ENCODE results near the gene ZBED6. TPM values are rescaled to one million over a fixed set of nuclear protein-coding genes. Genes with fewer than 3 reads are reported as not detected.
"Not testable (repeated sequence)": the region's sequence is repeated elsewhere in the genome, so short reads cannot be mapped to it uniquely, and the experiment has no call there.

Gene ZBED6
- total RNA-seq, 2 experiments from 2014 or later, result 18.9 to 19.4 TPM

DNA sequence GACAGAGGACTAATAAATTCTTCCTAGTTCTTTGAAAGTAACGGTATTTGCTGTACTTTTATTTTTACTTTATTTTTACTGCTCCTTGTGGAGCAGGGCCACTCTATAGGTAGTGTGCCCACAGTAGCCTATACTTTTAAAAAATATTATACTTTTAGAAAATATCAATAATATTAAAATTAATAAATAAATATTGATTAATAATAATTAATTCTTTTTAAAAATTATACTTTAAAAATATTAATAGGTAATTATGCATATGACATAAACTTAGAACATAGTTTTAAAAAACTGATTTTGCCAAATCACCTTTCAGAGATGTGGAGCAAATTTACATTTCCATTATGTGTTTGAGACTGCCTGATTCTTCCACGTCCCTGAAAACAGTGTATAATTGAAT lies 30.8 kb downstream of the ZBED6 start:
- DNase-seq, result no peak
- ChIA-PET CTCF (interaction anchor here (0.7 kb wide), 1 partner anchor 836 kb away, joined by 3 read pairs; no protein-coding TSS in a partner anchor), POLR2A (no interaction called here)
- Mint-ChIP-seq H3K36me3 (ENCODE audit: low read depth) (peaks cover 65% of the 10 kb centered on the region), H3K27me3 (no peaks in the 10 kb centered on the region), H3K4me3 (no peak overlapping the region), H3K27ac (no peak overlapping the region), H3K9me3 (no peaks in the 10 kb centered on the region), H3K4me1 (peaks cover 15% of the 10 kb centered on the region)

DNA sequence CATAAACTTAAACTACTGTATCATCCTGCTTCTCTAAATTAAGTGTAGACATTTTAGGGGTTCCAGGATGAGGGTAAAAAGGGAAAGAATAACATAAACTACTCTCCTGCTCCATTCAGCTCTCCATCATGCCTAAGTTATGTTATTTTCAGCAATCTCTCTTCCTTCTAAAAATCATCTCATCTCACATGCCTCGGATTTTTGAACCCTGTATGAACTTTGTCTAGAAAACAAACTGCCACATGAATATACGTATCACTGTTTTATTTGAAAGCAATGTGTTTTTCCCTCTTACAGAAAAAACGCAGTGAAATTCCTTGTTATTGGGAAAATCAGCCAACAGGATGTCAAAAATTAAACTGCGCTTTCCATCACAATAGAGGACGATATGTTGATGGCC lies 32.6 kb downstream of the ZBED6 start:
- Mint-ChIP-seq H3K36me3 (ENCODE audit: low read depth) (peaks cover 59% of the 10 kb centered on the region), H3K4me3 (no peak overlapping the region), H3K4me1 (peaks cover 11% of the 10 kb centered on the region), H3K9me3 (no peaks in the 10 kb centered on the region), H3K27me3 (no peaks in the 10 kb centered on the region), H3K27ac (no peak overlapping the region)
- no peak for DNase-seq
- ChIA-PET POLR2A (no interaction called here), CTCF (interaction anchor here (1.6 kb wide), 1 partner anchor 17 kb away, joined by 5 read pairs; no protein-coding TSS in a partner anchor)

DNA sequence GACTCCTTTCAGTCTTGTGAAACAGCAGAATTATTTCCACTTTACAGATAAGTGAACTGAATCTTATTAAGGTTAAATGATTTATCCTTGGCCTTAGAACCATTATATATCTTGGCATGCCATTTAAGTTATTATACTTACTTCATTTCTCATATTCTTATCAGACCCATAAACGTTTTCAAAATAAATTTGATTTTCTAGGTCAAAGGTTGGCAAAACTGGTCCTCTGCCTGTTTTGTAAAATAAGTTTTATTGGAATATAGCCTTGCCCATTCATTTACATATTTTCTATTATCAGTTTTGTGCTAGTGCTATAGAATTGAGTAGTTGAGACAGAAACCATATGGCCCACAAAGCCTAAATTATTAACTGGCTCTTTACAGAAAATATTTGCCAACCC lies 33.1 kb downstream of the ZBED6 start:
- Mint-ChIP-seq H3K4me3 (no peak overlapping the region), H3K9me3 (no peaks in the 10 kb centered on the region), H3K27ac (no peak overlapping the region), H3K36me3 (ENCODE audit: low read depth) (peaks cover 60% of the 10 kb centered on the region), H3K4me1 (peaks cover 11% of the 10 kb centered on the region), H3K27me3 (no peaks in the 10 kb centered on the region)
- CTCF ChIA-PET, result no interaction called here
- POLR2A ChIA-PET, result no interaction called here
- no peak for DNase-seq

DNA sequence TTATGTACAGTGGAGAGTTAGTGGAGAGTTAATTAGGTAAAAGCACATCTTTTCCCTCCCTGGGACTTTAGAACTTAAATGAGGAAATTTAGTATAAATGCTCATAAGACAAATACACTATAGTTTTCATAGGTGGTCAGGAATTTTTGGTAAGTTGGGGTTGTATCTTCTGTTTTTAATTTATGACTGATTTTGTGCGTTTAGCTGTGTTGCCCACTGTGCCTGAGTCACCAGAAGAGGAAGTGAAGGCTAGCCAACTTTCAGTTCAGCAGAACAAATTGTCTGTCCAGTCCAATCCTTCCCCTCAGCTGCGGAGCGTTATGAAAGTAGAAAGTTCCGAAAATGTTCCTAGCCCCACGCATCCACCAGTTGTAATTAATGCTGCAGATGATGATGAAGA lies 33.8 kb downstream of the ZBED6 start:
- H3K9me3 Mint-ChIP-seq, DNase-seq, H3K4me3 Mint-ChIP-seq, H3K27me3 Mint-ChIP-seq, H3K27ac Mint-ChIP-seq, CTCF ChIA-PET, POLR2A ChIA-PET: not testable (repeated sequence)
- peaks cover 10% of the 10 kb centered on the region for H3K4me1 Mint-ChIP-seq
- peaks cover 61% of the 10 kb centered on the region for H3K36me3 Mint-ChIP-seq (ENCODE audit: low read depth)

DNA sequence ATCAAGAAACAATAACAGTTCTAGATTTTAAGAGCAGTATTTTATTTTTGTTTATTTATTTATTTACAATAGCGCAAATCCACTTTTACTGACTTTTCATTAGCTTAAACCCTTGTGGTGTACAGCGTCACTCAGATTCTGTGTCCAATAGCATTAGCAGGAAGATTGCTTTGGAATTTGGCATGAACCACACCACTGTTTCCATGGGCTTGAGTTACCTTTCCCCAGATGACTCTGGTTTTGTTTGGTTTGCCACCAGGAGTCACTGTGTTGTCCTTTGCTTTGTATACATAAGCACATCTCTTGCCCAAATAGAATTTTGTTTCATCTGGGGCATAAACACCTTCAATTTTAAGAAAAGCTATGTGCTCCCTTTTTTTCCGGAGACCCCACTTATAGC lies 40.1 kb downstream of the ZBED6 start:
- H3K4me3 Mint-ChIP-seq, result no peak overlapping the region
- H3K27ac Mint-ChIP-seq, result no peak overlapping the region
- H3K9me3 Mint-ChIP-seq, result no peaks in the 10 kb centered on the region
- H3K4me1 Mint-ChIP-seq, result no peaks in the 10 kb centered on the region
- ChIA-PET CTCF (interaction anchor here (0.9 to 1.3 kb wide), 3 partner anchors 13 to 23 kb away, joined by 3 to 5 read pairs (median 4); no protein-coding TSS in a partner anchor), POLR2A (no interaction called here)
- H3K27me3 Mint-ChIP-seq, result no peaks in the 10 kb centered on the region
- no peak for DNase-seq
- H3K36me3 Mint-ChIP-seq (ENCODE audit: low read depth), result peaks cover 52% of the 10 kb centered on the region

DNA sequence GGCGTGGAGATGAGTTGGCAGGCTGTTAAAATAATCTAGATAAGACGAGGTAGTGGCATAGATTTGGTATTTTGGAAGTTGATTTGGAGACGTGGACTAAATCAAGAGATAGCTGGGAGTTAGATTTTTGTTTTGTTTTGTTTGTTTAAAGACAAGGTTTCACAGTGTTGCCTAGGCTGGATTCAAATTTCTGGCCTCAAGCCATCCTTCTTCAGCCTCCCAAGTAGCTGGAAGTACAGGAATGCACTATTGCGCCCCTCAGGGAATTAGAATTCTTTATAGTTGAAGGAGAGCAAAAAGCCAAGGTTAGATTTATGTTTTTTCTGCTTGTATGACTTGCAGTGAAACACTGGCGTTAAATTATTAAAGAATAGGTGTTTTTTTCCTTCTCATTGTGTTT lies 43.7 kb downstream of the ZBED6 start:
- peaks cover 62% of the 10 kb centered on the region for H3K36me3 Mint-ChIP-seq (ENCODE audit: low read depth)

DNA sequence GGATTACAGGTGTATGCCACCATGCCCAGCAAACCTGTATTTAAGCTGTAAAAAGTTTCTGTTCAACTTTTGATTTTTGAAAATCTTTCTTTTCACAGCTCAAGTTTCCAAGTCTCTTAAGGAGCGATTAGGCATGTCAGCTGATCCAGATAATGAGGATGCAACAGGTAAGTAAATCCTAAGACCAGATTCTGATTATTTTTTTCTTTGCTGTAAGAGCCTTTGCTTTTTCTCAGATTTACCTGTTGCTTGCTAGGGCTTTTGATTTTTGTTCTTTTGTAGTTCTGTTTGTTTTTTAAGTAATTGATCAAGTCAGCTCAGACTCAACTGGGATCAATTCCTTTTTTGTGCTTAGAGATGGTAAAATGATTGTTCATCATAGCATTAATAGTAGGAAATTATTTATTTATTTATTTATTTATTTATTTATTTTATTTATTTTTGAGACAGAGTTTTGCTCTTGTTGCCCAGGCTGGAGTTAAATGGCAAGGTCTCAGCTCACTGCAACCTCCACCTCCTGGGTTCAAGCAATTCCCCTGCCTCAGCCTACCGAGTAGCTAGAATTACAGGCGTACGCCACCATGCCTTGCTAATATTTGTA lies 44.9 kb downstream of the ZBED6 start:
- H3K36me3 Mint-ChIP-seq (ENCODE audit: low read depth), result peaks cover 61% of the 10 kb centered on the region
- no peak for DNase-seq
- H3K27me3 Mint-ChIP-seq, result no peaks in the 10 kb centered on the region
- POLR2A ChIA-PET, result no interaction called here
- no peak overlapping the region for H3K4me3 Mint-ChIP-seq
- CTCF ChIA-PET, result interaction anchor here (1.2 kb wide), 1 partner anchor 9 kb away, joined by 3 read pairs; no protein-coding TSS in a partner anchor
- no peaks in the 10 kb centered on the region for H3K9me3 Mint-ChIP-seq
- H3K27ac Mint-ChIP-seq, result no peak overlapping the region
- H3K4me1 Mint-ChIP-seq, result no peaks in the 10 kb centered on the region

More for the DNA sequence above, 43.7 kb downstream of the ZBED6 start:
- H3K4me1 Mint-ChIP-seq, result no peaks in the 10 kb centered on the region
- no peak for DNase-seq
- no peaks in the 10 kb centered on the region for H3K27me3 Mint-ChIP-seq
- no peak overlapping the region for H3K27ac Mint-ChIP-seq
- H3K4me3 Mint-ChIP-seq, result no peak overlapping the region
- POLR2A ChIA-PET, result no interaction called here
- CTCF ChIA-PET, result no interaction called here
- no peaks in the 10 kb centered on the region for H3K9me3 Mint-ChIP-seq

DNA sequence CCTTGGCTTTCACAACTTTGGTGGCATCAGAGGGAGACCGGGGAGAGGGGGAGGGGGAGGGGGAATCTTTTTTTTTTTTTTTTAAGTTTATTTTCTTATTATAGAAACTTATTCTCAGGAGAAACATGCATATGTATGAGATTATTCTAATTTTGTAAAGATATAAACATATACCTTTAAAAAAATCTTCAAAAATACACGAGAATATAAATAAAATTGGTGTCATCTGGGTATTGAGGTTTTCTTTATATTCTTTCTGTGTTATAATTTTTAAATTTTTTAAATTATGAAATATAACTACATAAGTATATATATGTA lies 47.1 kb downstream of the ZBED6 start:
- peaks cover 63% of the 10 kb centered on the region for H3K36me3 Mint-ChIP-seq (ENCODE audit: low read depth)
- CTCF ChIA-PET, result no interaction called here
- H3K27me3 Mint-ChIP-seq, result no peaks in the 10 kb centered on the region
- no peak for DNase-seq
- no peak overlapping the region for H3K27ac Mint-ChIP-seq
- H3K4me1 Mint-ChIP-seq, result no peaks in the 10 kb centered on the region
- POLR2A ChIA-PET, result no interaction called here
- no peaks in the 10 kb centered on the region for H3K9me3 Mint-ChIP-seq
- H3K4me3 Mint-ChIP-seq, result no peak overlapping the region

DNA sequence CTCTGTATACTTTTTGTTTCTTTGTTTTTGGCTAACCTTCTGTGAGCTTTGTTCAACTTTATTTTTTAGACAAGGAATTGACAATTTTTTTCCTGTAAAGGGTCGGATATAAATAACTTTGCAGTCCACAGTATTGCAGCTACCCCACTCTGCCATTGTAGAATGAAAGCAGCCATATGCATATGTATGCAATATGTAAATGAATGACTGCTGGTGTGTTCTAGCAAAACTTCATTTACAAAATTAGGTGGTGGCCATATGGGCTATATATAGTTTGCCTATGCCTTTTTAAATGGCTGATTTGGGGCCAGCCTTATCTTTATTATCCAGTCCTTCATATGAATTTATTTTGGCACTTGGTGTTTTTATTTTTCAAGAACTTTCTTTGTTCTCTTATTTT lies 48.0 kb downstream of the ZBED6 start:
- H3K9me3 Mint-ChIP-seq, result no peaks in the 10 kb centered on the region
- no peak overlapping the region for H3K27ac Mint-ChIP-seq
- H3K36me3 Mint-ChIP-seq (ENCODE audit: low read depth), result peaks cover 61% of the 10 kb centered on the region
- ChIA-PET CTCF (no interaction called here), POLR2A (interaction anchor here (0.6 kb wide), 1 partner anchor 735 kb away, joined by 3 read pairs; no protein-coding TSS in a partner anchor)
- DNase-seq, result no peak
- no peaks in the 10 kb centered on the region for H3K27me3 Mint-ChIP-seq
- no peaks in the 10 kb centered on the region for H3K4me1 Mint-ChIP-seq
- no peak overlapping the region for H3K4me3 Mint-ChIP-seq

Other genes with a start within 250 kb of the ZBED6 start
- 10 to 100 TPM; 77.8 to 82.4 TPM for gene ATP2B4, start 168.8 kb upstream of the ZBED6 start, total RNA-seq
- gene LAX1, start 30.4 kb upstream of the ZBED6 start, total RNA-seq, result 10 to 100 TPM; 18.9 to 20.5 TPM
- gene ZC3H11A, start within 50 bp of the ZBED6 start, total RNA-seq, result 10 to 100 TPM; 83.6 to 97.8 TPM
- 100 to 1,000 TPM; 153 to 187 TPM for gene SNRPE, start 66.0 kb downstream of the ZBED6 start, total RNA-seq

Measured in activated CD4-positive, alpha-beta T cell treated with anti-CD3 and anti-CD28 coated beads, Interleukin-2, amount 10 ng/mL, durations not matched to agents 7 days and 5 days (primary cell).